Measurements from ENCODE around the gene GHITM. TPM values are rescaled to one million over a fixed set of nuclear protein-coding genes. Genes with fewer than 3 reads are reported as not detected.
A peak's percentile ranks its signal among the peaks of the same experiment; 100 is the strongest.
"Not testable (repeated sequence)": the region's sequence is repeated elsewhere in the genome, so short reads cannot be mapped to it uniquely, and the experiment has no call there.

GHITM gene, protein sequence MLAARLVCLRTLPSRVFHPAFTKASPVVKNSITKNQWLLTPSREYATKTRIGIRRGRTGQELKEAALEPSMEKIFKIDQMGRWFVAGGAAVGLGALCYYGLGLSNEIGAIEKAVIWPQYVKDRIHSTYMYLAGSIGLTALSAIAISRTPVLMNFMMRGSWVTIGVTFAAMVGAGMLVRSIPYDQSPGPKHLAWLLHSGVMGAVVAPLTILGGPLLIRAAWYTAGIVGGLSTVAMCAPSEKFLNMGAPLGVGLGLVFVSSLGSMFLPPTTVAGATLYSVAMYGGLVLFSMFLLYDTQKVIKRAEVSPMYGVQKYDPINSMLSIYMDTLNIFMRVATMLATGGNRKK
- total RNA-seq, result 100 to 1,000 TPM; 259 to 306 TPM
- long read RNA-seq, transcript GHITM-201 (9 exons, 2,128 nt), result major isoform, 975 of 1,063 reads
- long read RNA-seq, partial matches to known transcripts, result 36 of 1,063 reads
- long read RNA-seq, other reads (novel, unspliced or antisense), result 52 of 1,063 reads

DNA sequence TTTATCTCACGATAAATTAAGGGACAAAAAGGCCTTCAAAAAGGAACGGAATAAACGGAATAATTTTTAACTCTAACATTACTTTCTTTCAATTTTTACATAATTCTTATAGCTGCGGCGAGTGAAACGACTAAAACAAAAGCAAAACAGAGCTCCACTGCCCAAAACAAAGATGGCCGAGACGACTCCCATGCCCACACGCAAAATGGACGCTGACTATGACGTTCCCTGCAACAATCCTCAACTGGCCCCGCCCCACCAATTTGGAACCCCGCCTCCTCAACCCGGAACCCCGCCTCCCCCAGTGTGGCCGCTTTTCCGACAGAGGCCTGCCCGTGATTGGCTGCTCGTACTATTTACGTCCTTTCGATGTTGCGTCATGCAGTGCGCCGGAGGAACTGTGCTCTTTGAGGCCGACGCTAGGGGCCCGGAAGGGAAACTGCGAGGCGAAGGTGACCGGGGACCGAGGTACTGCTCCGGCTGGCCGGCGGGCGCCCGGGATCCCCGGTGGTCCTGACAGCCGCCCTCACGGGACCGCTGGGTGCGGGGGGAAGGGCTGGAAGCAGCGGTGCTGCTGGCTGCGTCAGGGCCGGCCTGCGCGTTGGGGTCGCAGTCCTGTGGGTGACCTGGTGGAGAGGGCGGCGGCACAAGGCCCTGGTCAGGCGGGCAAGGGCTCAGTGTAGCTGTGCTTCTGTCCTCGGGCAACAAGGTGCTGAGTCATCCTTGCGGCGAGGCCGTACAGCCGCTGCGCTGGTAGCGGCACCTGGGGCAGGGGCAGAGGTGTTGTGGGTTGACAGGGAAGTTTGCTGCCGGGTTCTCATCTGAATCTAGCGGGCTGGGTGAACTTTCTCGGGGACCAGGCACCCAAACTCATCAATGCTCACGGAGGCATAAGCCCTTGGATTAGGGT lies at the start of gene GHITM:
GHITM (plus strand) TSS at position 384 of the 910 bp plus-strand sequence. CDS start 1,992 bp downstream, outside the sequence.
- ATAC-seq, result peak; percentile 99
- intact Hi-C loops (cut with DNase I), result no loop called here
- peak; percentile 98 for DNase-seq

DNA sequence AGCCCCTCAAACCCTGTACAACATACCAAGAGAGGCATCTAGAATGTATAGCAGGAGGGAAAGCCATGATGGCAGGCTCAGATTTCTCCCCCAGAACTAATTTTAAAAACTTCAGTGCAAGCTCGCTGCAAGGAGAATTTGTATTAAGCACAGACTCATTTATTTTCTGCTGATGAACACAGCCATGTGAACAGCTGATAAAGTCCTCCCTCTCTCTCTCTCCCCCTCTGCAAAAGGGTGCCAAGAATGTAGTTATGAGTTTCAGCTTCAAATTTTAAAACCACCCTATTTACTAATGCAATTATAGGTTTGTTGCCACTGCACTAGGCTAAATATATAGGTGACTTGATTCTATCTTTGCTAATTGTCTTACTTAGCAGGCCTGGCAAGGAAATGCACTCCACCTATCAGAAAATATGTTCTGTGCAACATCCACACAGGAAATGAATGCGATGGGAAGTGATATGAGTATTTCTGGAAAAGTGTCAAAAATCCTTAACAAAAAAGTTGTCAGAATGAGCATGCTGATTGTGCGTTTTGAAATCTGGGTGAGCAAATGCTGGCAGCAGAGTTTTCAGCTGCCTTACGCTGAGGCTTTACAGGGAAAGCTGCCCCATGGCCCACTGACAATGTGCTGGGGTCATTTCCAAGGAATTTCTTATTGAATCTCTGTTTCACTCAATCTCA lies 43.4 kb upstream of the GHITM start:
- DNase-seq (peak; percentile 45), ATAC-seq (peak; percentile 77 to 83)
- intact Hi-C loops (cut with DNase I), result no loop called here

DNA sequence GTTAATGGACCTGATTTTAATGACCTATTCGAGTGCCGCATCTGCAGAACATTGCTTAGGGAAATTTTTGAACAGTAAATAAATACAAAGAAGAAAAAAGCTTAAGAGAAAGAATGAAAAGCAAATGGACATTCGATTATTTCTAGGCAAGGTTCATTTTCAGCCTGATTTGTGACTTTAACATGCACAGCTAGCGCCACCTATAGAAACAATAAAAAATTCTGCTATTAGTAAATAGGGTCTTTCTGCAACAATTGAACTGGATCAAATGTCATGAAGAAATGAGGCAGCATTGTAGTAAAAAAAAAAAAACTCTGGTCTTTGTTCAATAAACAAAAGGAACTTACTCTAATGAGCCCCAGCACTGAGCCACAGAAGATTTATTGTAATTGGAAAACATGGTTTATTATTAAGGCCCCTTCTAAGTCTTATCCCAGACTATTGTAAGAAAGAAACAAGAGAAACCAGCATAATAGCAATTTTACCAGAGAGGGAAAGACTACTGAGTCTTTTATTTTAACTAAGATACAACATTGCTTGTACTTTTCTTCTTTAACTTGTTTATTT lies 41.4 kb upstream of the GHITM start:
- no peak for ATAC-seq
- DNase-seq, result no peak
- intact Hi-C loops (cut with DNase I), result no loop called here

DNA sequence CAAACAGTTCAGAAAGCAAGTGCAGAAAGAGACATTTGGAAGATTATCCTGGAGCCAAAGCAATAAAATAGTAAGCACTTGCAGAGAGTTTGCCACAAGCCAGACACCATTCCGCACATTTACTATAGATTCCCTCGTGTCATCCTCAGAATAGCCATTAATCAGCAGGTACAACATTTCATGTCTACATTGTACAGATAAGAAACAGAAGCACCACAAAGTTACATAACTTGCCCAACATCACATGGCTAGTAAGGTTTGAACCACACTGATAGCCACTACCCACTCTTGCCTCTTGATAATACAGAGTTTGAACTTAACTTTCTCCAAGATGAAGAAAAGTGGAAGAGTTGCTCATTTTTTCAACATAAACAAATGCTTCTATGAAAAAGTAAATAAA lies 40.6 kb upstream of the GHITM start:
- intact Hi-C loops (cut with DNase I), result no loop called here
- no peak for ATAC-seq
- DNase-seq, result no peak

DNA sequence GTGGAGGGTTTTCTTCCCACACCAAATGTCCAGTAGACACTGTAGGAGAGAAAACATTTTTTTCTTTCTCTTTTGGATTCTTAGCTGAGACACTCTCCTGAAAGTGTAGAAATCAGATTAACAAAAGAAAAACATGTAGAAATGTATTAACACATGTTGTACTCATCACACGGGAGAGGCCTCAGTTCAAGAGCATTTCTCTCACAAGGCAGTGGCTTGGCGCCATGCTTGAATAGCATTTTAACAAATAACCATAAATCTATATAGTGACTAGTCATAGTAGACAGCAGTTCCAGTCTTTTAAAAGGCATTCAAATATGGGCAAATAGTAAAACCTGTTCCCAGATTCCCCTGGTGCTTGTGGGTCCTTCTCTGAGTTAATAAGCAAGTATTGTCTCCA lies 38.3 kb upstream of the GHITM start:
- intact Hi-C loops (cut with DNase I), result no loop called here
- no peak for ATAC-seq
- no peak for DNase-seq

DNA sequence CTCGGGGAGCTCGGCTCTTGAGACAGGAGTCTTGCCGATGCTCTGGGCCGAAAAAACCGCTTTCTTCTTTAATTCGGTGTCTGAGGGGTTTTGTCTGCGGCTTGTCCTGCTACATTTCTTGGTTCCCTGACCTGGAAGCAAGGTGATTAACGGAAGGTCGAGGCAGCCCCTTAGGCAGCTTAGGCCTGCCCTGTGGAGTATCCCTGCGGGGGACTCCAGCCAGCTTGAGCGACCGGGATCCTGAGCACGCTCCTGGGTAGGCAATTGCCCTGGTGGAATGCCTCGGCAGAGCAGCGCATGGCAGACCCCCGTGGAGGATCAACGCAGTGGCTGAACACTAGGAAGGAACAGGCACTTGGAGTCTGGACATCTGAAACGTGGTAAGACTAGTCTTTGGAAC lies 30.5 kb upstream of the GHITM start:
- ATAC-seq (no peak), DNase-seq (no peak)
- intact Hi-C loops (cut with DNase I), result no loop called here

DNA sequence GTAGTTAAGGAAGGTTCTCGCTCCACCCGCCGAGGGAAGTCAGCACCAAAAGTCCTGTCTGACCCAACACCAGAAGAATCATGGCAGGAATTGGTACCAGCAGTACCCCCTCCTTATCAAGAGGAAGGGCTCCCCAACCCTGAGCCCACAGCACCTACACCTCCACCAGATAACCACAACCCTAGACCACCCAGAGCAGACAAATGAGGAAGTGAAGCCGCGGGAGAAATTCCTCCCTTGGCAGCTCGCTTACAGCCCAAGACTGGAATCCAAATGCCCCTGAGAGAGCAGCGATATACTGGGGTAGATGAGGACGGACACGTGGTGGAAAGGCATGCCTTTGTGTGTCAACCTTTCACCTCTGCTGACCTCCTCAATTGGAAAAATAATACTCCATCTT lies 29.5 kb upstream of the GHITM start:
- intact Hi-C loops (cut with DNase I); ATAC-seq; DNase-seq: not testable (repeated sequence)

DNA sequence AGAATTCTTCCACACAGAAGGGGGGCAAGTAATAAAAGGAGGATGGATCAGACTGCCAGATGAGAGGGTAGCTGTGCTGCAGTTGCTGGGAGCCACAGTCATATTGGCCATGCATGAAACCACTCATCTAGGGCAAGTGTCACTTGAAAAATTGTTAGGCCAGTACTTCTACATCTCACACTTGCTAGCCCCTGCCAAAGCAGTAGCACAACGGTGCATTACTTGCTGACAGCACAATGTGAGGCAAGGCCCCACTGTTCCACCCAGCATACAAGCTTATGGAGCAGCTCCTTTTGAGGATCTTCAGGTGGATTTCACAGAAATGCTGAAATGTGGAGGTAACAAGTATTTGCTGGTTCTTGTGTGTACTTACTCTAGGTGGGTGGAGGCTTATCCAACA lies 25.8 kb upstream of the GHITM start:
- intact Hi-C loops (cut with DNase I); ATAC-seq; DNase-seq: not testable (repeated sequence)

DNA sequence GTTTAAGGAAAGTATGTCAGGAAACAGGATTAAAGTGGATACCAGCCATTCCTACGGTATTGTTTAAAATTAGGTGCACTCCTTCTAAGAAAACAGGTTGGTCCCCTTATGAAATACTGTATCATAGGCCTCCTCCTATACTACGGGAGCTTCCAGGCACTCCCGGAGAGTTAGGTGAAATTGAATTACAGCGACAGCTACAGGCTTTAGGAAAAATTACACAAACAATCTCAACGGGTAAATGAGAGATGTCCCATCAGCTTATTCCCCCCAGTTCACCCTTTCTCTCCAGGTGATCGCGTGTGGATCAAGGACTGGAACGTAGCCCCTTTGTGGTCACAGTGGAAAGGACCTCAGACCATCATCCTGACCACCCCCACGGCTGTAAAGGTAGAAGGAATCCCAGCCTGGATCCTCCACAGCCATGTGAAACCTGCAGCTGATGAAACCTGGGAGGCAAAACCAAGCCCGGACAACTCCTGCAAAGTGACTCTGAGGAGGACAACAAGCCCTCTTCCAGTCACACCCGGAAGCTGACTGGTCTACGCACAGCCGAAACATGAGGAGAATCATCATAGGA lies 25.1 kb upstream of the GHITM start:
- intact Hi-C loops (cut with DNase I), result no loop called here
- DNase-seq (no peak), ATAC-seq (no peak)

DNA sequence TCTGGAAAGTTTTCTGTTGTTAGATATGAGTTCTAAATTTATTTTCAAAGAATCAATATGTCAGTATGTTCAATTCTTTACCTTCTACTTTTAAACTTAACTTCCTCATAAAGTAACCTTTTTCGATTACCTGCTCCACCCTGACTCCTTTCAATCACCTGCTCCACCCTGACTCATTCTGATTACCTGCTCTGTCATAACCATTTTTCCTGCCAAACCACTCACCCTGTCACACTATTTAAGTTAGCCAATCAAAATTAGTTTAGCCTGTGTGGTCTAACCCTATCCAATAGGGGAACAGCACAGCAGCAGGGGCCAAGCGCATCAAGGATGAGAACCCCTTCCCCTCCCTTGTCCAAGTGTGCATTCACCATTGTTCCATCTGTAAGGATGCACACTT lies 22.1 kb upstream of the GHITM start:
- intact Hi-C loops (cut with DNase I); ATAC-seq; DNase-seq: not testable (repeated sequence)

DNA sequence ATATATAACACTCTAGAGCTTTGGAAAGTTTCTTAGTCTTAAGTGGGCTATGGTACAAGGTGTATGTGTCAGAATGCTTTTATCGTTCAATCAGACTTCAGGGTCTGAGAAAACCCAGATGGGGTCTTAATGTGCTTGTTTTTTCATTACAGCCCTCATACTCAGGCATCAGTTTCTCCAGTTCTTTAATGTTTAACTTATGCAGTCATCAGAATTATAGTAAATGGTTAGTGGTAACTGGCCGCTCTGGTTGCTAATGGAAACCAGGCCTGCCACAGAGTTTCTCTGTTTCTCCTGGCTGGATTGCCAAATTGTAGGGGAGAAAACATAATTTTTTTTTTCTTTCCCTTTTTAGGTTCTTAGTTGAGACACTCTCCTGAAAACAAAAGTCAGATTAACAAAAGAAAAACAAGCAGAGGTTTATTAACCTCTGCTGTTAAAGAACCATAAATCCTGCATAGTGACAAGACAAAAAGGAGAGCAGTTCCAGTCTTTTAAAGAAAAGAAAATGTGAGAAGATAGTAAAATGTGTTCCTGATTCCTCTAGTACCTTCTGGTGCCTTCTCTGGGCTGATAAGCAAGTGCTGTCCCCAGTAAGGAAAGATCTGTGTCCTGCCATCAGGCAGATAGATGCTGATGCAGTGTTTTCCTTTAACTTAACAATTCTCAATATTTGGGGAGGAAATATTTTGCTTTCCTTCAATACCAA lies 21.5 kb upstream of the GHITM start:
- intact Hi-C loops (cut with DNase I), result no loop called here
- DNase-seq, result no peak
- no peak for ATAC-seq

DNA sequence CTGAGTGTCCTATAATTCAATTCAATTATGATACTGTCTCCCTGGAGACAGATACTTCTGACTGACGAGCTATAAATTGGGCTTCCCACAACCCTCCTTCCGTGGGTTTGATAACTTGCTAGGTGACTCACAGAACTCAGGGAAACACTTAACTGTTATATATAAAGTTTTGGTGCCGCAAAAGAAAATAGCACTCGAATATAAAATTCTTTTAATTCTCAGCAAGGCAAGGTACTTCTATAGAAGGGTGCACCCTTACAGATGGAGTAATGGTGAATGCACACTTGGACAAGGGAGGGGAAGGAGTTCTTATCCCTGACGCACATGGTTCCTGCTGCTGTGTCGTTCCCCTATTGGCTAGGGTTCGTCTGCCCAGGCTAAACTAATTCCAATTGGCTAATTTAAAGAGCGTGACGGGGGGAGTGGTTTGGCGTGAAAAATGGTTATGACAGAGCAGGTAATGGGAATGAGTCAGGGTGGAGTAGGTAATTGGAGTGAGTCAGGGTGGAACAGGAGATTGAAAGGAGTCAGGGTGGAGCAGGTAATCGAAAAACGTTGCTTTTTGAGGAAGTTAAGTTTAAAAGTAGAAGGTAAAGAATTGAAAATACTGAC lies 20.8 kb upstream of the GHITM start:
- no peak for DNase-seq
- ATAC-seq, result no peak
- intact Hi-C loops (cut with DNase I), result no loop called here

DNA sequence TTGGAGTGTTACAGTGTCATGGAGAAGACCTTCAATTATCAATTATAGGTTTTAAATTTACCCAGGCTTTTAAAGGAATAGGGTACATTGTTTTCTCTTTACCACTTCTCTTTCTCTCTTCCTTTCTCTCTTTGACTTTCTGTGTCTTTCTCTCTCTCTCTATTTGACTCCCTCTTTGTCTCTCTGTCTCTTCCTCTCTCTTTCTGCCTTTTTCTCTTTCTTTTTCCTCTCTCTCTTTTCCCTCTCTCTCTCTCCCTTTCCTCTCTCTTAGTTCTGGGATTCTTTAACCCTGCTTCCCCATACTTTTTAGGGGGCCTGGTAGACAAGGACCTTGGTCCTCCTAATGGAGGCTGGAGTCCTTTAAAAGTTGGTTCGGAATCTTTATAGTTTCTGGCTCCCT lies 15.9 kb upstream of the GHITM start:
- ATAC-seq (no peak), DNase-seq (no peak)
- intact Hi-C loops (cut with DNase I), result no loop called here

DNA sequence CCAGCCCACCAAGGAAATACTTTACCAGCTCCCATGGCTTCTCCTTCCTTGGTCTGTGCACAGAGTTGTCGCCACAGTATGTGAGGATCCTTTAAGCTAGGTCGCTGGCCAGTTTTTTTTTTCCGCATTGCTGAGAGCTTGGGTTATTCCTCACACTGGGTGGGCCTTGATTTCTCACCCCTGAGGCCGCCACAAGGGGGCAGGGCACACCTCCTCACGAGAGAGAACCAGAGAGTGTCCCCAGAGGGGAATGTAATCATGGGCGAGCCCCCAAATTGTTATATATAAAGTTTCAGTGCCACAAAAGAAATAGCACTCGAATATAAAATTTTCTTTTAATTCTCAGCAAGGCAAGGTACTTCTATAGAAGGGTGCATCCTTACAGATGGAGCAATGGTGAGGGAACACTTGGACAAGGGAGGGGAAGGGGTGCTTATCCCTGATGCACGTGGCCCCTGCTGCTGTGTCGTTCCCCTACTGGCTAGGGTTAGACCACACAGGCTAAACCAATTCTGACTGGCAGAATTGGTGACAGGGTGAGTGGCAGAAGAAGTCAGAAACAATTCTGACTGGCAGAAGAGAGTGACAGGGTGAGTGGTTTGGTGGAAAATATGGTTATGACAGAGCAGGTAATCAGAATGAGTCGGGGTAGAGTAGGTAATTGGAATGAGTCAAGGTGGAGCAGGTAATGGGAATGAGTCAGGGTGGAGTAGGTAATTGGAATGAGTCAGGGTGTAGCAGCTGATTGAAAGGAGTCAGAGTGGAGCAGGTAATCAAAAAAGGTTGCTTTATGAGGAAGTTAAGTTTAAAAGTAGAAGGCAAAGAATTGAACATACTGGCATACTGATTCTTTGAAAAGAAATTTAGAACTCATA lies 13.2 kb upstream of the GHITM start:
- ATAC-seq; intact Hi-C loops (cut with DNase I); DNase-seq: not testable (repeated sequence)

DNA sequence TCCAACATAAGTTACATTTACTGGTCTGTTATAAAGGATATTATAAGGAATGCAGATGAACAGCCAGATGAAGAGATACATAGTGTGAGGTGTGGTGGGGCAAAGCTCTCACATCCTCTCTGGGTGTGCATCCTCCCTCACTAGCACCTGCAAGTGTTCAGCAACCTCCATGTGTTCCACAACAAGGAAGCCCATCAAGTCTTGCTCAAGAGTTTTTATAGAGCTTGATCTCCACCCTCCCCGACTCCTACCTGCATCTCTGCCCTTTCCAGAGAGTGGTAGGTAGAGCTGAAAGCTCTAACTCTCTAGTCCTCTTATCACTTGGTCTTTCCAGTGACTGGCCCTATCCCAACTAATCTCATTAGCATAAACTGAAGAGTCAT lies 12.5 kb upstream of the GHITM start:
- no peak for DNase-seq
- ATAC-seq, result no peak
- intact Hi-C loops (cut with DNase I), result no loop called here

DNA sequence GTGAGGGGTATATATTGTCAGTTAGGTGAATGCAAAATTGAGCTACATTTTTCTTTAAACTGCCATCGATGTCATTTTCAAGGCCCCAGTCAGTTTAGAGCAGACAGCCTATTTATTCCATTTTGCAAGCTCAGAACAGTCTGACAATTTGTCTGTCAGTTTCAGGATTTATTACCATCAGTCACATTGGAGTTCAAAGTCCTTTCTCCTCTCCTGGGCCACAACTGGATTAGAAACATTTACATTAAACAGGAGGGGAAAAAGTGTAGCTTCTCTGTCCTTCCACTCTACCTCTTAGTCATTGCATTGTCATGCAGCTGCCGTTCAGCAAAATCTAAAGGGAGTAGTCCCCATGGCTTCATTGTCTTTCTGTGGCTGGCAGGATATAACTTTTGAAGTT lies 3.5 kb upstream of the GHITM start:
- DNase-seq (no peak), ATAC-seq (no peak)
- intact Hi-C loops (cut with DNase I), result no loop called here

DNA sequence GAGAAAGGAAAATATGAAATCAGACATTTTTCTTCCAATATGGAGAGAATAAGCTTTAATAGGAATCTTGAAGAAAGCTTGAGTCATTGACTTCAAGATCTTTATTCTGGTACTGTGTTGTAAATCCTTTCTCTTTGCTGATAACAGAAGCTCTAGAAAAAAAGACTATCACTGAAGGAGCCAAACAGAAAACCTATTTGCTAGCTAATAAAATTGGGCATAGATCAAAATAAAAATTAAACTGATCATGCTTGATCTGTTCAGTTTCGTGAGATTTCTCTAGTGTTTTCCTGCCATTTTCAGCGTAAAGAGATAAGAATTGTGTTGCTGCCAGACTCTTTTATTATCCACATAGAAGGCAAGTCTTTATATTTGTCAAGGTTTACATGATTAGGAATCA lies 1.5 kb upstream of the GHITM start:
- intact Hi-C loops (cut with DNase I), result no loop called here
- DNase-seq (no peak), ATAC-seq (no peak)
